GM19193 (cell line): ENCODE measurements around the gene GRIK2.

ENCODE experiments used
- POLR2A ChIP-seq: IDR thresholded peaks from 4 replicates; pipeline ENCODE4 v1.6.1; 2011; ENCODE audit not compliant: insufficient read depth, insufficient read length; ENCODE audit errors: extremely low read depth

Gene GRIK2

GRCh38 chr6:101935732-101936131, 542.2 kb downstream of the GRIK2 start:
- no peak for TF ChIP-seq POLR2A

- no peak for TF ChIP-seq POLR2A
Measured at GRCh38 chr6:101936516-101936915, 543.0 kb downstream of the GRIK2 start.

GRCh38 chr6:101937108-101937507, 543.6 kb downstream of the GRIK2 start:
- no peak for TF ChIP-seq POLR2A

- TF ChIP-seq POLR2A = no peak
Measured at GRCh38 chr6:101940391-101940790, 546.9 kb downstream of the GRIK2 start.

- no peak for TF ChIP-seq POLR2A
Measured at GRCh38 chr6:101956961-101957360, 563.5 kb downstream of the GRIK2 start.

GRCh38 chr6:101961357-101961756, 567.8 kb downstream of the GRIK2 start:
- no peak for TF ChIP-seq POLR2A

- no peak for TF ChIP-seq POLR2A
Measured at GRCh38 chr6:101980924-101981323, 587.4 kb downstream of the GRIK2 start.

GRCh38 chr6:101986476-101986875, 593.0 kb downstream of the GRIK2 start:
- no peak for TF ChIP-seq POLR2A

- no peak for TF ChIP-seq POLR2A
Measured at GRCh38 chr6:101992286-101992685, 598.8 kb downstream of the GRIK2 start.

GRCh38 chr6:101994521-101994920, 601.0 kb downstream of the GRIK2 start:
- TF ChIP-seq POLR2A = no peak

GRCh38 chr6:102015431-102015830, 621.9 kb downstream of the GRIK2 start:
- no peak for TF ChIP-seq POLR2A

GRCh38 chr6:102022281-102022680, 628.8 kb downstream of the GRIK2 start:
- TF ChIP-seq POLR2A = no peak

- TF ChIP-seq POLR2A = no peak
Measured at GRCh38 chr6:102022803-102023202, 629.3 kb downstream of the GRIK2 start.

- no peak for TF ChIP-seq POLR2A
Measured at GRCh38 chr6:102023977-102024657, 630.6 kb downstream of the GRIK2 start.

GRCh38 chr6:102026649-102027048, 633.1 kb downstream of the GRIK2 start:
- TF ChIP-seq POLR2A = no peak

- TF ChIP-seq POLR2A = no peak
Measured at GRCh38 chr6:102028176-102028575, 634.7 kb downstream of the GRIK2 start.

- no peak for TF ChIP-seq POLR2A
Measured at GRCh38 chr6:102038964-102039363, 645.5 kb downstream of the GRIK2 start.

- no peak for TF ChIP-seq POLR2A
Measured at GRCh38 chr6:102039441-102039840, 645.9 kb downstream of the GRIK2 start.

- TF ChIP-seq POLR2A = no peak
Measured at GRCh38 chr6:102051001-102051400, 657.5 kb downstream of the GRIK2 start.
